HepG2 (cell line): ENCODE data around the gene GPC4. TPM values are rescaled to one million over a fixed set of nuclear protein-coding genes. Genes with fewer than 3 reads are reported as not detected.

Experiments
- ATAC-seq: fragments of 200-7000 bp; cut with Tn5 transposase; 3 replicates; pipeline ENCODE4 v1.9.1; 2020; ENCODE audit warnings: mild to moderate bottlenecking, moderate library complexity
- BruUV-seq: library from RNA; stranded (reverse); fragments of 400-500 nt; replicated peaks from 2 replicates; lab custom pipeline; 2021; lab: Mats Ljungman, UMichigan
- CTCF ChIA-PET: fragments of 300-600 bp; formaldehyde crosslinking; extraction: SDS; loops from one replicate; lab custom pipeline; 2021; ENCODE audit warnings: low total read pairs, inconsistent platforms, low intra/inter-chr PET ratio; lab: Yijun Ruan, JAX
- POLR2A ChIA-PET: fragments of 350-600 bp; sonication (Branson Sonifier 250); formaldehyde crosslinking; loops from one replicate; lab custom pipeline; 2020; ENCODE audit warnings: antibody characterized with exemption, inconsistent platforms; lab: Yijun Ruan, JAX
- DNase-seq: peaks from one replicate; pipeline ENCODE4 v3.0.0-alpha.2; 2015; ENCODE audit warnings: low spot score
- FAIRE-seq: peaks from 3 replicates; lab custom pipeline; 2011; peaks lifted over from hg19 to GRCh38; lab: Jason Lieb, UNC
- H2AFZ ChIP-seq: one replicate; pipeline ENCODE4 v1.6.1; 2011; ENCODE audit warnings: low read length, inconsistent platforms
- H3K27ac ChIP-seq: fragments of 300-600 bp; 3 replicates; pipeline ENCODE4 v1.8.0; 2011; ENCODE audit warnings: mixed run types, mild to moderate bottlenecking, mixed read lengths, low read length, inconsistent platforms; ENCODE audit not compliant: insufficient read depth; ENCODE audit errors: extremely low read length
- H3K27me3 ChIP-seq, 2 experiments: fragments of 200-600 bp in 1 of 2; 2 replicates in 1 of 2; 3 replicates in 1 of 2; pipeline versions ENCODE4 v1.6.0 to v1.8.0; 2011; ENCODE audit warnings: low read length in 2 of 2, mild to moderate bottlenecking in 2 of 2, moderate library complexity in 2 of 2, inconsistent platforms in 1 of 2; ENCODE audit not compliant: insufficient read depth in 2 of 2, control insufficient read depth in 1 of 2
- H3K36me3 ChIP-seq, 2 experiments: fragments of 200-600 bp in 1 of 2; replicated peaks in 1 of 2; 2 replicates in 1 of 2; 3 replicates in 1 of 2; pipeline versions ENCODE4 v1.5.1 to v1.8.0; 2011; ENCODE audit warnings: low read length in 2 of 2, inconsistent platforms in 1 of 2; ENCODE audit not compliant: insufficient read depth in 2 of 2, control insufficient read depth in 1 of 2
- H3K4me1 ChIP-seq: 2 replicates; pipeline ENCODE4 v1.5.1; 2012; ENCODE audit warnings: low read length, inconsistent platforms; ENCODE audit not compliant: insufficient read depth
- H3K4me2 ChIP-seq: 2 replicates; pipeline ENCODE4 v1.6.0; 2011; ENCODE audit warnings: low read depth, low read length, inconsistent platforms
- H3K4me3 ChIP-seq, 3 experiments: fragments of 200-600 bp in 1 of 3; sonication (generic), shearing (Covaris generic) in 1 of 3; replicated peaks in 1 of 3; 2 replicates each; pipeline ENCODE4 v1.5.1; 2011 to 2016; ENCODE audit warnings: low read length in 3 of 3, inconsistent platforms in 2 of 3, low read depth in 2 of 3, mild to moderate bottlenecking in 2 of 3, control low read depth in 1 of 3, mixed read lengths in 1 of 3; ENCODE audit not compliant: insufficient read depth in 1 of 3
- H3K79me2 ChIP-seq: one replicate; pipeline ENCODE4 v1.6.1; 2011; ENCODE audit warnings: low read length, inconsistent platforms; ENCODE audit not compliant: insufficient read depth
- H3K9ac ChIP-seq: 2 replicates; pipeline ENCODE4 v1.6.0; 2011; ENCODE audit warnings: mild to moderate bottlenecking, low read depth, low read length, inconsistent platforms; ENCODE audit not compliant: insufficient read depth
- H3K9me3 ChIP-seq: 2 replicates; pipeline ENCODE4 v1.5.1; 2012; ENCODE audit warnings: mild to moderate bottlenecking, low read length
- H4K20me1 ChIP-seq: 2 replicates; pipeline ENCODE4 v1.6.0; 2011; ENCODE audit warnings: inconsistent platforms, mild to moderate bottlenecking, low read length, moderate library complexity; ENCODE audit not compliant: insufficient read depth
- CBX5 ChIP-seq: sonication (generic); formaldehyde crosslinking; IDR thresholded peaks from 2 replicates; pipeline ENCODE4 v1.4.0; 2020; ENCODE audit warnings: missing genetic modification reagents, borderline replicate concordance
- CEBPB ChIP-seq: IDR thresholded peaks from 2 replicates; pipeline ENCODE4 v1.6.1; 2011; ENCODE audit warnings: low read depth, low read length, improper control_type of control experiment, borderline replicate concordance
- HES4 ChIP-seq: sonication (generic); formaldehyde crosslinking; IDR thresholded peaks from 2 replicates; pipeline ENCODE4 v1.9.0; 2021; ENCODE audit warnings: mild to moderate bottlenecking, missing genetic modification reagents, borderline replicate concordance
- ISX ChIP-seq: sonication (generic); formaldehyde crosslinking; conservative IDR thresholded peaks from 2 replicates; pipeline ENCODE4 v1.5.0; 2020; ENCODE audit warnings: missing genetic modification reagents
- MED13 ChIP-seq: sonication (generic); formaldehyde crosslinking; IDR thresholded peaks from 2 replicates; pipeline ENCODE4 v1.5.0; 2020; ENCODE audit warnings: missing genetic modification reagents
- PPARG ChIP-seq: conservative IDR thresholded peaks from 2 replicates; pipeline ENCODE4 v1.6.1; 2016; ENCODE audit warnings: missing biosample characterization, missing genetic modification reagents
- SSRP1 ChIP-seq: IDR thresholded peaks from 2 replicates; pipeline ENCODE4 v1.6.1; 2016; ENCODE audit warnings: control low read depth
- ZBTB8A ChIP-seq: sonication (generic); formaldehyde crosslinking; IDR thresholded peaks from 2 replicates; pipeline ENCODE4 v1.4.0; 2020; ENCODE audit warnings: mild to moderate bottlenecking, low read depth, missing genetic modification reagents, borderline replicate concordance
- ZNF230 ChIP-seq: sonication (generic); formaldehyde crosslinking; IDR thresholded peaks from 2 replicates; pipeline ENCODE4 v1.4.0; 2020; ENCODE audit warnings: mild to moderate bottlenecking, missing genetic modification reagents
- ZNF382 ChIP-seq: sonication (generic); formaldehyde crosslinking; IDR thresholded peaks from 2 replicates; pipeline ENCODE4 v1.5.0; 2020; ENCODE audit warnings: missing genetic modification reagents, mild to moderate bottlenecking, borderline replicate concordance
- ZNF44 ChIP-seq: sonication (generic); formaldehyde crosslinking; IDR thresholded peaks from 2 replicates; pipeline ENCODE4 v1.5.1; 2020; ENCODE audit warnings: mild to moderate bottlenecking, missing genetic modification reagents
- ZNF709 ChIP-seq: sonication (generic); formaldehyde crosslinking; IDR thresholded peaks from 2 replicates; pipeline ENCODE4 v1.5.0; 2020; ENCODE audit warnings: mild to moderate bottlenecking, missing genetic modification reagents
- whole genome bisulfite sequencing: methylation state at CpG from one replicate; pipeline ENCODE4 v1.1.6; 2017; ENCODE audit warnings: low lambda C conversion rate; 5-methylcytosine and 5-hydroxymethylcytosine counted together
- in situ Hi-C: cut with HindIII; loops from 2 replicates; pipeline ENCODE4 v1.10.0; 2017; ENCODE audit warnings: low pct_unique_long_range_greater_than_20kb; ENCODE audit not compliant: extremely low pct_ligation_motif_present
- intact Hi-C: fragments of 100-400 bp; cut with micrococcal nuclease; formaldehyde crosslinking; loops from one replicate; pipeline ENCODE4 v1.10.0; 2022; ENCODE audit not compliant: unreplicated experiment
- polyA plus RNA-seq, 8 experiments: library from polyadenylated mRNA; depleted of rRNA in 3 of 8; stranded (reverse) in 7 of 8; unstranded in 1 of 8; fragments of >200 nt; fragmentation: Illumina TruSeq in 4 of 8; extraction: Trizol in 4 of 8; gene quantifications; 2 replicates each; pipeline versions ENCODE4 v1.2.1 to v1.2.3, GENCODE V29; 2011 to 2016; ENCODE audit warnings: low read depth in 4 of 8, missing spikeins in 1 of 8, mixed read lengths in 1 of 8; ENCODE audit not compliant: insufficient read depth in 1 of 8
- total RNA-seq, 5 experiments: library from RNA; depleted of rRNA; stranded (reverse); fragments of >200 nt; fragmentation: Illumina TruSeq; extraction: Trizol; gene quantifications; 2 replicates each; pipeline ENCODE4 v1.2.3, GENCODE V29; 2016; ENCODE audit warnings: low read depth in 1 of 5

Gene GPC4
- total and polyA plus RNA-seq, 2 of the 13 experiments (the other 11 are each of a cell fraction or from before 2014, with no cell fraction given): 0.29 to 0.38 TPM

DNA sequence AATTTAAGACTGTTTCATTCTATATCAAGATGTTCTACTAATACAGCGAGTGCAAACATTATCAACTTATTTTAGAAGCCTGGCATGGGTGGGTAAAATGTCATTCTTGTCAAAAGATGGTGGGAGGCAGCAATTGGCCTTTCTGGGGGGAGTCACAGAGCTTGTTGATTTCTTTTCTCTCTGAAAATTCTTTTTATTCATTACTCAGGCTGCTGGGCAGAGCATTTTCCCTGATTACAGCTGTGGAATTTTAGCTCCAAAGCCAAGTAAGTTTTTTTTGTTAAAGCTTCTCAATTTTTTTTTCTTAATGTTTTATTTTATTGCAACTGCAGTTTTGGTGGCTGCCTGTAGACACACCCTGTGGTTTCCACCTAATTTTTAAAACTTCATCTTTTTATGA, 50.4 kb downstream of the GPC4 start:
- H2AFZ ChIP-seq: no peak overlapping the region
- H3K9me3 ChIP-seq: no peaks in the 10 kb centered on the region
- WGBS: 0% methylated on average over 1 of the region's 1 CpG
- H3K4me1 ChIP-seq: no peaks in the 10 kb centered on the region
- no peaks in the 10 kb centered on the region for H4K20me1 ChIP-seq
- intact Hi-C loops (no loop called here), in situ Hi-C loops (no loop called here)
- no peak overlapping the region for H3K4me2 ChIP-seq
- no peak overlapping the region for H3K9ac ChIP-seq
- POLR2A ChIA-PET: no interaction called here
- CTCF ChIA-PET: no interaction called here
- H3K27me3 ChIP-seq: no peaks in the 10 kb centered on the region
- DNase-seq (no peak), ATAC-seq (no peak), FAIRE-seq (no peak)
- H3K4me3 ChIP-seq: no peak overlapping the region
- H3K27ac ChIP-seq: no peak overlapping the region
- no TSS peak for BruUV-seq
- TF ChIP-seq CBX5 (CRISPR knock-in tag) (no peak), CEBPB (no peak), ISX (no peak), MED13 (CRISPR knock-in tag) (no peak), ZNF44 (CRISPR knock-in tag) (no peak), PPARG (CRISPR knock-in tag) (no peak), ZBTB8A (CRISPR knock-in tag) (no peak), ZNF709 (no peak)
- TF ChIP-seq, all 625 proteins: peak for 0
- H3K36me3 ChIP-seq: no peaks in the 10 kb centered on the region
- H3K79me2 ChIP-seq: no peaks in the 10 kb centered on the region

DNA sequence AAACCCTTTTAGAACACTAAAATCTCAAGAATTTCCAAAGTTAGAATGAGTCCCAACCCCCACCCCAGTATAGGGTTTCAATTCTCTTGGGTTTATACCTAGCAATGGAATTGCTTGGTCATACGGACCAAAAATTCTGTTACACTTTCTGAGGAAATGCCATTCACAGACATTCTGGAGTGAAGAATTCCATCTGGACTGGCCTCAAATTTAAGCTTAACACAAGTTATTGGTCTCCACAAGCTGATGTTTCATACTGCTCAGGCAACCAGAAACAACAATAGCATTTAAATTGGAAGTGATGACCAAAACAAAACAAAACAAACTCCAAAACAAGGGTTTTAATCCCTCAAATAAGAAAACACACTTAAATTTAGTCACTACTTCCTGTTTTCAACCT, 51.1 kb downstream of the GPC4 start:
- Histone ChIP-seq H4K20me1 (no peaks in the 10 kb centered on the region), H3K9me3 (no peaks in the 10 kb centered on the region), H3K36me3 (no peaks in the 10 kb centered on the region), H2AFZ (no peak overlapping the region), H3K27me3 (no peaks in the 10 kb centered on the region), H3K27ac (no peak overlapping the region), H3K4me3 (no peak overlapping the region), H3K4me2 (no peak overlapping the region), H3K9ac (no peak overlapping the region), H3K4me1 (no peaks in the 10 kb centered on the region), H3K79me2 (no peaks in the 10 kb centered on the region)
- CTCF ChIA-PET: no interaction called here
- WGBS: 0% methylated on average over 1 of the region's 1 CpG
- intact Hi-C loops (no loop called here), in situ Hi-C loops (no loop called here)
- TF ChIP-seq HES4 (CRISPR knock-in tag): no peak
- TF ChIP-seq SSRP1: no peak
- TF ChIP-seq ZNF230 (CRISPR knock-in tag): no peak
- no peak for TF ChIP-seq ZNF382 (CRISPR knock-in tag)
- BruUV-seq: no TSS peak
- POLR2A ChIA-PET: no interaction called here
- ATAC-seq (no peak), FAIRE-seq (no peak), DNase-seq (no peak)
